Activated CD4-positive, alpha-beta T cell treated with anti-CD3 and anti-CD28 coated beads, Interleukin-2, amount 50 U/mL, for 4 hours (primary cell): ENCODE measurements around the gene MRPL44.
"Not testable (repeated sequence)": the region's sequence is repeated elsewhere in the genome, so short reads cannot be mapped to it uniquely, and the experiment has no call there.

ENCODE experiments used
- DNase-seq, 2 experiments: peaks; one replicate each; pipeline ENCODE4 v3.0.0-alpha.2; 2020

Gene MRPL44

DNA sequence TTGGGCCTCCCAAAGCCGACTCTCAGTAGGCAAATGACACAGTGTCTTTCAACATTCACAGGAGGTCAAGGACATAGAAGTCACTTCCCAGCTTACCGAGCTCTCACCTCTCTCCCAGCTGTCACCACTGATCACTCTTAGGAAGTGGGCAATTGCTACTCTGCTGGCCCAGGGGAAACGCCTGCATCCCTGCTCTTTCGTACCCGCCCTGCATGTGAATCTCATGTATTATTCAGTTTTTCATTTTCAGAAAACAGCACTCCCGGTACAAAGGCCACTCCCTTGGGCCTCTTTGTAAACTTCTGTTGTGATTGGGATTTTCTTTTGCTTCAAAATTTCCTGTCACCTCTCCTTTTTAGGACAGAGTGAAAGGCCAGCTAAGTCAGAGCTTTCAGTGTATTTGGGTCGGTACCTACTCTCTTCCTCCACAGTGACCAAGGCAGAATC is 15.4 kb downstream of the MRPL44 start:
- DNase-seq: no peak

DNA sequence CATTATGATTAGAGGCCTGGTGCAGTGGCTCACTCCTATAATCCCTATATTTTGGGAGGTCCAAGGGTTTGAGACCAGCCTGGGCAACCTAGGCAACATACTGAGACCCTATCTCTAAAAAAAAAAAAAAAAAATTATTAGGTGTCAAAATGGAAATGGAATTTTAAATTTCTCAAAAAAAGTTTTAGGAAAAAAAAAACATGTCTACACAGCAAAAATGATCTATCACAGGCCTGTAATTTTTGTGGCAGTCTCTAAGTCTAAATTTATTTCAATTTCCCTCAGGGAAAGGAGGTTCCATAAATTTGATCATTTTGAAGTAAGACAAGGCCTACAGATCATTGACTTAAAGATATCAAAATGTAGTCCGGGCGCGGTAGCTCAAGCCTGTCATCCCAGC is 16.3 kb downstream of the MRPL44 start:
- DNase-seq: no peak

GRCh38 chr2:223976635-223977226 is 19.5 kb downstream of the MRPL44 start:
- no peak for DNase-seq

DNA sequence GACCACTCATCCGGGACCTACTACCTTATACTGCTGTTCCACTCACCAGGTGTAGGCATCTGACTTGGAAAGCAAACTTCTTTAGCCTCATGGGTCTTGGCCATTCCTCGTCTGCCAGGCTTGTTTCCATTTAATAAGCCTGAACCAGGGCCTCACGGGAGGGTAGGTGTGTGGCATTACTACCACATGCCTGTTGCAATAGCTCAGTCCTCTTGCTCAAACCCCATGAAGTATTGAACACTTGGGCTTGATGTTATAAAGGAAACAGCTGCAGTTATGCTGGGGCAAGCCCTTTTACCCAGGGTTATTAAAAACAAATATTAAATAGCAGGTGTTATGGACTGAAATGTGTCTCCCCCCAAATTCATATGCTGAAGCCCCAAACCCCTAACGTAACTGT is 21.2 kb downstream of the MRPL44 start:
- DNase-seq: no peak

DNA sequence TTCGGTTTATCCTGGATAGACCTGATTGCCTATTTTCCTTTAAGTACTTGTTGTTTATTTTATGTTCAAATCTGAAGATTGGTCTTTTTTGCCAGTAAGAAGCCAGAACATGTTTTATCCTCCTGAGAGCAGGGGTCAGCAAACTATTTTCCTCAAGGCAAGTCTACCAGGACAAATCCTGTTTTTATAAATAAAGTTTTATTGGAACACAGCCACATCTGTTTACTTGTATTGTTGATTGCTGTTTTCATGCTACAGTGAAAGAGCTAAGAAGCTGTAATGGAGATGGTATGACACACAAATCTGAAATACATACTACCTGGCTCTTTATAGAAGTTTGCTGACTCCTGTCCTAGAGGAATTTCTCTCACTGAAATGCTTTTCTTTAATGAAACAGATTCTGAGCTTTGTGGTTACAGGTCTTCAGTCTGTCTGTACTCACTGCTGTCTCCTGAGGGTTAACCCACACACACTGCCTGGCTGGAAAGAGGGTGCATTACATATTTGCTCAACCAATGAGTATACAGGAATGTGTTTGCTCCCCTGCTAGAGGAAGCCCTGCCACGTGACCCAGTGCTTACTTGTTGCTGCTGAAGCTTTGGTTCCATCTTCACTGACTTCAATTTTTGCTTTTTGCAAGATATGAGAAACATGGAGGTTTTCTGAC is 22.6 kb downstream of the MRPL44 start:
- DNase-seq: no peak

DNA sequence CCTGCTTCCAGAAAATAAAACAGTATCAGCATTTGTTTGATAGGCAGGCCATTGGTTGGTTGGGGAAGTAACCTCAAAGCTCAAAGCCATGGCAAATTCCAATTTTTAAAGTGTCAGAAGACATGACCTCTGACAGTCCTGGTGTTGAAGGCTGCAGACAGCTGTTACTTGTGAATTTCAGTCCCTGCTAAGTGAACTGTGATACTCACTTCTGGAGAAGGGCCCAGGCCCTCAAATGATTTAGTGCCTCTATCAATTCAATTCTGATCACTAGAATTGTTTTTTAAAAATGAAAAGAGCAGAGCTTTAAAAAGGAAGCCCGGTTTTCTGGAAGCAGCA is 23.1 kb downstream of the MRPL44 start:
- DNase-seq: no peak

GRCh38 chr2:223980803-223981202 is 23.5 kb downstream of the MRPL44 start:
- DNase-seq: no peak

- DNase-seq: no peak
Observed at GRCh38 chr2:223981241-223981640, 24.0 kb downstream of the MRPL44 start.

GRCh38 chr2:223989206-223989855 is 32.1 kb downstream of the MRPL44 start:
- no peak for DNase-seq

DNA sequence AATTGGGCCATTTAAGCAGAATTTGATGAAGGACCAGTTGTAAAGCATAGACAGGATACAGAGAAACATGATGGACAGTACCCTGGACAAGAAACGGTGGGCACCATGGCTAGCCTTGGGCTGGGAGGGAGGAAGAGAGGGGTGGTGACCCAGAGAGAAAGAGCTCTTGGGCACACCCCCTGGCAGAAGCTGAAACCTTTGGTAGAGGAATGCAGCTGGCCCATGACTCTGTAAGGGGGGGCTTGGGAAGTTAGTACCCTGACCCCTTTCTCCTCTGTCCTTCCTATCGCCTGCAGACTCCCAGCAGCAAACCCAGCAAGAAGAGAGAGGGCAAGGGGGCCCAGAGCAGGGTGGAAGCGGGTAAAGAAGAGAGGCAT is 32.6 kb downstream of the MRPL44 start:
- DNase-seq: no peak

DNA sequence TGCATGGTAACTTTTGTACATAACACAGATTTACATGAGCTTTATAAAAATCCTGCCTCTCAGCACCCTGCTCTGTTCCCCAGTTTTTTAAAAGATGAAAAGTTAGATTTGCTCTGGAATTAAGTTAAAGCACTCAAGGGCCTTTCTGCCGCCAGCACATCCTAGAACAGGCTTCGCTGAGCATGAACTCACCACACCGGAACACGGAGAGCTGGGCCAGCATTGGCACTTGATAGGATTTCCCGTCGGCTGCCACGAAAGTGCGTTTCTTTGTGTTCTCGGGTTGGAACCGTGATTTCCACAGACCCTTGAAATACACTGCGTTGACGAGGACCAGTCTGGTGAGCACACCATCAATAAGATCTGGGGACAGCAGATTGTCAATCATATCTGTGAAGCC is 34.3 kb downstream of the MRPL44 start:
- DNase-seq: no peak

GRCh38 chr2:223993634-223994232 is 36.5 kb downstream of the MRPL44 start:
- DNase-seq: peak; percentile 53 to 63

DNA sequence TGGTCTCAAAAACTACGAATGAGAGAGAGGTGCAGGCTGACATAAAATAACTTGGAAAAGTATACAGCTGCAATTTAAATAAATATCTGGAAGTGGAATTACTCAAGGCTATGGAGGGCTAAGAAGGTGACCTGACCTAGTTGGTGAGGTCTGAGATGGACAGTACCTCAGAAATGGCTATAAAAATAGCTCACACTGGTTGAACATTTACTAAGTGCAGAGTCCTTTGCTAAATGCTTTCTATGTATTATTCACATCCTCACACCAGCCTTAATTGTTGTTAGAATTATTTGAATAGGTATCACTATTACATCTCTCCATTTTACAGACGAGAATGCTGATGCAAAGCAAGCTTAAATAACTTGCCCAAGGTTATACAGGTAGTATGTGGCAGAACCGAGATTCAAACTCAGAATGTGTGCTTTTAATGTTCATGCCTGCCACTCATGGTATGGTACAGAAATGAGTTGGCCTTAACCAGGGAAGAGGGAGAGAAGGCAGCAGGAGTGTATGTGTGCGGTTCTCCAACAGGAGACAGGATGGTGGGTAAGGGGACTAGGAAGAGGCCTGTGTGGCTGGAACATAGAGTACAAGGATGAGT is 37.4 kb downstream of the MRPL44 start:
- no peak for DNase-seq

DNA sequence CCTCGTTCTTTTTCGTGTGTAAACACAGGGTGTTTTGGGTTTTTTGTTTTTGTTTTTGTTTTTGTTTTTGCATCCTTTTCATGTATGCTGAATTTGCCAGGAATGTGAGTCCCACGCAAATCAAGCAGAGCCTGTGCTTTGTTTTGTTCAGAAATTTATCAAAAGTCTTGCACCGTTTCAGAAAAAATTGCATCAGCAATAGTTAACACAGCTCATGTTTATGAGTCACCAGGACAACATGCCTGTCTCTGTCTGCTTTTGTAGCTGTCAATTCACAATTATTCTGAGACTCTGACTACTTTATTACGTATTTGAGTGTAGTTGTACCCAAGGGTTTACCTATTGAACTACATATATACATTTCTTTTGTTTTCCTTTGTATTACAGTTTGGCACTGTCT is 38.3 kb downstream of the MRPL44 start:
- DNase-seq: no peak

- no peak for DNase-seq
Observed at GRCh38 chr2:223996391-223996790, 39.1 kb downstream of the MRPL44 start.

- no peak for DNase-seq
Observed at GRCh38 chr2:223997938-223998337, 40.7 kb downstream of the MRPL44 start.

- DNase-seq: no peak
Observed at GRCh38 chr2:223998948-223999347, 41.7 kb downstream of the MRPL44 start.

- DNase-seq: no peak
Observed at GRCh38 chr2:223999862-224000261, 42.6 kb downstream of the MRPL44 start.

DNA sequence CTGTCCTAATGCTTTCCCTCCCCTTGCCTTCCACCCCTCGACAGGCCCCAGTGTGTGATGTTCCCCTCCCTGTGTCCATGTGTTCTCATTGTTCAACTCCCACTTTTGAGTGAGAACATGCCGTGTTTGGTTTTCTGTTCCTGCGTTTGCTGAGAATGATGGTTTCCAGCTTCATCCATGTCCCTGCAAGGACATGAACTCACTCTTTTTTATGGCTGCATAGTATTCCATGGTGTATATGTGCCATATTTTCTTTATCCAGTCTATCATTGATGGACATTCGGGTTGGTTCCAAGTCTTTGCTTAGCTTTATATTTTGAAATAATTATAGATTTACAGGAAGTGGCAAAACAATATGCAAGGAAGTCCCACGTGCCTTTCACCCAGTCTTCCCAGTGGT is 43.4 kb downstream of the MRPL44 start:
- DNase-seq: not testable (repeated sequence)

GRCh38 chr2:224004105-224004695 is 46.9 kb downstream of the MRPL44 start:
- no peak for DNase-seq

- DNase-seq: no peak
Observed at GRCh38 chr2:224008702-224009261, 51.5 kb downstream of the MRPL44 start.

GRCh38 chr2:224009605-224010315 is 52.5 kb downstream of the MRPL44 start:
- DNase-seq: no peak
